GM21529 (cell line): ENCODE data around the gene TP53I13.
A peak's percentile ranks its signal among the peaks of the same experiment; 100 is the strongest.

Experiments
- ATAC-seq: cut with Tn5 transposase; IDR thresholded peaks from one replicate; pipeline ENCODE4 v1.9.1; 2021; ENCODE audit not compliant: unreplicated experiment

Gene TP53I13

DNA sequence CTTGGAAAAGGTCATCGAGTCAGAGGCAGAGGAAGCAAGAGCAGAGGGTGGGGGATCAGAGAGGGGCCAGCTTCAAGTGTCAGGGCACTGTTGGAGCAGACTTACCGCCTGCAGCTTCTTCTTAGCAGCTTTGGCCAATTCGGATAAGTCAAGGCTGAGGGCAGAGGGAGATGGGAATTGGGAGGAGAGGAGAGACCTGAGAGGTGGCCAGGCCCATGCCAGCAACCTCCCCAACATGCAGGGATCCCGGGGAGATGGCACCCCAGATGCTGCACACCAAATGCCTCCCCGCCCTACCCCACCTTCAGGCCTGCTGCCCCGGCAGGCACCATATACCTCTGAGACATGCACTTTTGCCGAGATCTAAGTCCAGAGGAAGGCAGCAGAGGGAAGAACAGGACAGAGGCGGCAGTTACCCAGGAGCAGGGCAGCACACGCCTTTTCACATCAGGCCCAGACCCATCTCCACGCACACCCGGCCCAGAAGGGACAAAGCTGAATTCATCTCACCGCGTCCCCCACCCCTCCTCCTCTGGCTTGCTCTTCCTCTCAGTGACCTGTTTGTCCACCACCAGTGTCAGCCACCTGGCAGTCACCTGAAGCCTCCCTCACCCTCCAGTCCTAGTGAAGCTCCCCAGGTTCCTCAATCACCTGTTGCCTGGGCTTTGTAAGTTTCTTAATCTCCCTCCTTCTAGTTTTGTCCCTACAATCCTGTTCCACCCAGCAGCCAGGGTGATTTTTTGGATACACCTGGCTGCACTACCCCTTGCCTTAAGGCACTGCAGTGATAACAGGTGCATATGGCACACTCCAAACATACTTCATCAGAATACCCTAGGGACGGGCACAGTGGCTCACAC is 10.4 kb downstream of the TP53I13 start:
- ATAC-seq: no peak

- ATAC-seq: peak; percentile 84
These were observed 11.6 kb downstream of the TP53I13 start for GRCh38 chr17:29579866-29580771.

DNA sequence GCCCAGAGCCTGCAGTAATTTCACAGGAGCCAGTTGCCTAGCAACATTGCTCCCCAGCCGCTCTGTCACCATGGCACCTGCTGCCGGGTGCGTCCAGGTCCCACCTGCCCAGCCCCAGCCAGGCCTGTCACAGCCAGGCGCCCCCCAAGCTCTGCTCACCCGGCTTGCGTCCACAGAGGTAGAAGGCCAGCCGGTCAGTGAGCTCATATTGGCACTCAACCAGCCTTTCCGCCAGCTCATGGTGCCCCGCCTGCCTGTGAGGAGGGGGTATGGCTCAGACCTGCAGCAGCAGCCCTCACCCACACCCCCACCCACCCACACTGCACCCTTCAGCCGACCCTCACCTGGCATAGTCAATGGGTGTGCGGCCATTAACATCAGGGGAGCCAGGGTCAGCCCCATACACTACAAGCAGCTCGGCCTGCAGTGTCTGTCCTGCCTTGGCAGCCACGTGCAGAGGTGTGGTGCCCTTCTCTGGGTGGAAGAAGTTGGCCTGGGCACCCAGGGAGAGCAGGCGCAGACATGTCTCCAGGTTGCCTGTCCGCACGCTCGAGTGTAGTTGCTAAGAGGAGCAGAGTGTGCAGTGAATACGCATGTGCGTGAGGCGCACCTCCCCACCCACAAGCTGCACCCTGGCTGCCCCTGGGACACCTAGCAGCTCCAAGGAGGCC is 13.2 kb downstream of the TP53I13 start:
- no peak for ATAC-seq

DNA sequence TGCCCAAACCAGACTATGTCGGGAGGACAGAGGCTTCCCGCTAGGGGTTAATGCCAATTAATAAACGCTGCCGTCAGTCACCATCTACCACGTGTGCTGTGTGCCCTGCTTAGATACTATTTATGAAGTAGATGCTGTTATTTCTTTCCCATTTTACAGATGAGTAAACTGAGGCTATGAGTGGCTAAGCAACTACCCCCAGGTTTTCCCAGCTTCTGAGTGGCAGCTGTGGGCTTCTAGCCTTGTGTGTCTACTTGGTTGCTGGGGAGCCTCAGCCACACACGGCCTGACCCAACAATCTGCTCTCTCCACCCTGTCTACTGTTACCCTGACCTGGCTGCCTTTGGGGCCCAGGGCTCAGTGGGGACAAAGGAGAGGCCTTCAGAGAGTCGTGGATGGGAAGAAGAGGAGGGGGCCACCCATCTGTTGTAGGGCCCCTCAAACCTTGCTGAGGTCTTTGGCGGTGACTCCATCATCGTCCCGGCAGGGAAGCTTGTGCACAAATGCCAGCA is 13.8 kb downstream of the TP53I13 start:
- no peak for ATAC-seq

GRCh38 chr17:29582772-29583171 is 14.3 kb downstream of the TP53I13 start:
- no peak for ATAC-seq

DNA sequence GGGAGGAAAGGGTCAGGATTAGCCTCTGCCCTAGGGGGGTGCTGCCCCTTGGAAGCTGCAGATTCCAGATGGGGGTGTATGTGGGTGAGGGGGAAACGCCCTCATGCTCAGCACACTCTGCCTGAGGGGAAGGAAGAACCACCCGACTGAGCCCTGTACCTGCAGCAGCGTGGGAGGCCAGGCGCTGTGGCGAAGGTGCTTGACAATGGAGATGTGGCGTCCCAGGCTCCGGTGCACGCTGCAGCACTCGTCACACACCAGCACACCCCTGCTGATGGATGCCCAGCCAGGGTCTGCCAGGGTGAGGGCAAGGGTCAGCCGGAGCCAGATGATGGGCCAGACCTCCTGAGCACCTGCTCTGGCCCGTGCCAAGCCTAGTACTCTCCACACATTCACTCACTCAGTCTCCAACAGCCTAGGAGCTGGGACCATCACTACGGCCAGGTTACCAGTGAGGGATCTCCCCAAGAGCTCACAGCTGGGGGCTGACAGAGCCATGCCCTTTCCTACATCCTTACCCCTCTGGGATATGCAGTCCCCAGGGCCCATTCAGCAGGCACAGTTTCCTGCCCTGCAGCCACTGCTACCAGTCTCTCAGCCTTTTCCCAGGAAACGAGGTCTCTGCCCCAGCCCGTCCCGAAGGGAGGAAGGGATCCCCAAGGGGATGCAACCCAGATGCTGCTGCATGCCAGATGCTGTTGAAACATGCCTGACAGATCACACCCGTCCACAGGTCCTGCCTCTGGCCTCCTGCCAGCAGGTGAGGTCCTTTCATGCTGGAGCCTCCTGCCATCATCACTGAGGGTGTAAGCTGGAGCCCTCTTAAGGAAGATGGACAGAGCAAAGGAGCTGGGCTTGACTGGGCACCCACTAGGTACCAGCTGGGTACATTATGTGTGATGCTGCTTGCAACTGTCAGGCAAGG is 15.1 kb downstream of the TP53I13 start:
- no peak for ATAC-seq

DNA sequence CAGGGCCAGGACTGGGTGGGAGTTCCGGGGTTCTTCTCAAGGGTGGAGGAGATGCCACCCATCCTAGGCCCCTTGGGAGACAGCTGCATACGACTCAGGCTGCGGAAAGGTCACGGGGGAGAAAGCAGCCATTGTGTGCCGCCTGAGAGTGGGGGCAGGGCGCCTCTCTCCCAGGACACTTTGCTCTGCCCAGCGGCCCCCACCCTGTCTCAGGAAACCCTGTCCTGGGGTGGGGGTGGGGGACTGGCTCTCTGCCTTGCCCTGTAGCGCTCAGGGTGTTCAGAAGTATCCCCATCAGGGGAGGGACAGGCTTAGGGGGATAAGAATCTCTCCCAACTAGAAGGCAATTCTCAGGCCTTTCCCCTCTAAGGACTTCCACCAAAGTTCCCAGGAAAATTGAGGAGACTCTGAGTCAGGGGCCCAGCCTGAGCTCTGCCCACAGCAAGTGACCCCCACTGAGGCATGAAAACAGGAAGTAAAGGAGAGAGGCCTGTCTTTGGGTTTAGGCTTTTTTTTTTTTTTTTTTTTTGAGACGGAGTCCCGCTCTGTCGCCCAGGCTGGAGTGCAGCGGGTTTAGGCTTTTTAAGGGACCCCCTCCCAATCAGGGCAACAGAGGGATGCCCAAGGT is 16.1 kb downstream of the TP53I13 start:
- no peak for ATAC-seq

DNA sequence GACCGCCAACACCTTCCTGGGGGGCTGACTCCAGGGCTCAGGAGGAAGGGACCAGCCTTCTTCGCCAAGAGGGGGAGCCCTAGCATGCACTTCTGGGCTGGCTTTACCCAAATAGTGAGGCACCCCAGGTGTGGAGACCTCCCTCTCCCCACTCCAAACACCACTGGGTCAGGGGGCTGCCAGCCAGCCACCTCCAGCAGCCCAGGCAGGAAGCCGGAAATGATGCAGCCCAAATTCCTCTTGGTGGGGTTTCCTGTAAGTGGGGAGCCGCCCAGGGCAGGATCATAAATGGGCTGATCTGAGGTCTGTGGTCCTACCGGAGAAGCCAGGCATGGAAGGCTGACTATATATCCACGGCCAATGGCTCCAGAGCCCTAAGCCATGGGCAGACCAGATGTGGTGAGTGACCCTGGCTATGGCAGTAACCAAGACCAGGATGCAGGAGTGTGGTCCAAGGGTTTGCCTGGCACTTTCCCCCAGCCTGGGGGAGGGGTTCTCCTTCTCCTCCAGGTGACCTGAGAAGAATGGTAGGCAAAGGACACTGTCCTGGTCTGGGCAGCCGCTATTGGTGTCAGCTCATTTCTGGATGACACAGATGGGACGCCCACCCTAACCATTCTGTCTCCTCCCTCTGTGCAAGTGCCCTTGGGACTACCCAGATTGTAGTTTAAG is 16.7 kb downstream of the TP53I13 start:
- no peak for ATAC-seq

- ATAC-seq: no peak
These were observed 18.4 kb downstream of the TP53I13 start for GRCh38 chr17:29586676-29587469.

GRCh38 chr17:29587591-29587990 is 19.1 kb downstream of the TP53I13 start:
- no peak for ATAC-seq

DNA sequence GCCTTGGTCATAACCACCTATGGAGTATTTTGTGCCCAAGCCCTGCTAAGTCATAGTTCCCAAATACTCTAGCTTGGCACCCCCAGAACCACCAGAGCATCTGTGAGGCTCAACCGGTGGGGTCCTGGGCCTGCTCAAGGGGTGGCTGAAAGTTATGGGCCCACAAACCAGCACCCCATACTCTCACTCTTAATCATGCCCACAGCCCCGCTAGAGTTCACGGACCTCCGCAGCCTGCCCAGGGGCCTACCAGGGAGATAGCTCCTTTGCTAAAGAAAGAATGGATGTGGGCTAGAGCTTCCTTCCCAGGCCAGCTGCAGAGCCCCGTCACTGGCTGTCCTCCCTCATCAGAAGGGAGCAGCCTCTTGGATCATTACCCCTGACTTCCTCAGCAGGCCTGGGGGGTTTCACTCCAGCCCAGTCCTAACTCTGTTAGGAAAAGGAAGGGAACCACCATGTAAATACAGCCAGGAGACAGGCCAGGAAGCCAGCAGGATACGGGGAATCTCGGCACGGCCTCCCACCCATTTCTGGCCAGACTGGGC is 19.6 kb downstream of the TP53I13 start:
- ATAC-seq: no peak

DNA sequence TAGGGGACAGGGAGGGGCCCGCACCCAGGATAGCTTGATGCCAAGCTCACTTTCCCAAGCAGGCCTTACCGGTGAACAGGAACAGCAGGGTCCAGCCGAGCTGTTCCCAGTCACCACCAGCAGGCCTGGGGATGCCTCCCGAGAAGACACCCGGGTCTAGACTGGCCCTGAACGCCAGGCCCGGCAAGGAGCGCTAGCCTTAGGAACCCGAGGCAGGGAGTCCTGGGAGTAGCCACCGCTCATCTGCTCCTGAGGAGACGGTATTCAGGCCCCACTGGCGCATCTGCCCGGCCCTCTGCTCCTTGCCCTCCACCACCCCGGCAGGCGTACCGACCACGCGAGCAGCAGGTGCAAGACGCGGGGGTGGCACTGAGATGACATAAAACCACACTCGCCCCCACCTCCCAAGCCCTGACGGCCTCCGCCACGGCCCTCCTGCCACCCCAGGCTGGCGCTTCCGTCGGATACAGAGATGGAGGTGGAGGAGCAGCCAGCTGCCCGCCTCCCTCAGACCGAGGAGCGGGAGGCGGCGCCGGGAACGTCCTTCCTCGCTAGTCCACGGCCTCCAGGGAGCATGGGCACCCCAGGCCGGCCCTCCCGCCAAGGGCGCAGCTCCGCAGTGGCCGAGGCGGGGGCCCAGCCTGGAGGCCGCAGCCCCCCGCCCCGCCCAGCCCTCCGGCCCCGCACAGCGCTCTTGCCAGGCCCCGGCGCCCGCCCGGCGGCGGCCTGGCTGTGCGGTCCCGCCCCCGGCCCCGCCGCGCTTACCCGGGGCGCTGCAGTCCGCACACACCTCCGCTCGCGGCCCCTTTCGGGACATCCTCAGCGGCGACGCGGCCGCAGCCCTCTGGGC is 20.3 kb downstream of the TP53I13 start:
- ATAC-seq: peak; percentile 11

DNA sequence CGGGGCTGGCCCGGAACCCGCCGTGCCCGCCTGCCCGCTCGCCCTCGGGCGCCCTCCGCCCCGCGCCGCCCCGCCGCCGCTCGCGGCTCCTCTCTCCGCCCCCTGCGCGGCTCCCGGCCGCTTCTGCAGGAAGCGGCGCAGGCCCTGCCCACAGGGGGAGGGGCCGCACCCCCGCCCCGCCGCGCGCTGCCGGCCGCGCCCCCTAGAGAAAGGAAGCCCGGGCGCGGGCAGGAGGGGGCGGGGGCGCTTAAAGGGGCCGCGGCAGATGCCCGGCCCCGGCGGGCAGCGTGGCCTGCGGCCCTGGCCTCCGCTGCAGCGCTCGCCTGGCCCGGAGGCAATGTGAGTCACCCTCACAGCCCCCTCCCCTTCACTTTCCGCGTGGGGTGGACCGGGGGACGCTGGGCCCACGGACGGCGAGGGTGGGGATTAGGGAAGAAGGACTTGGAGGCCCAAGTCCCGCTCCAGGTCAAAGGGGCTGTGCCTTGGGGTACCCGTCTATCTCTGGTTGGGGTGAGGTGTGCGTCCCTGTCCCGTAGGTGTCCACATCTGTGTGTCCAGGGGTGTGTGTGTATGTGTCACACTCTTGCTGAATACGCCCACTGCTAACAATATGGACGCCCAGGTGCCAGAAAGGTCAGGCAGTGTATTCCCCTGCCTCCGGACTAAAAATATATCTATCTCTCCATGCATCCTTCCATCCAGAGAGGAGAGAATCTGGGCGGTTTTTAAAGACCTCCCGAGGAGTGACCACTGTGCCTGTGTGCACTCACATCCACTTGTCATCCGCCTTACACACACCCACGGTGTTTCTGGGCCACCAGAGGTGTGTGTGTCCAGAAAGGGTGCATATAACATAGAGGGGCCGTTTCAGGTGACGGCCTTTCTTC is 21.3 kb downstream of the TP53I13 start, which contains the start of gene GIT1:
Gene GIT1, minus strand, starts transcription at position 125 of the 887 bp plus-strand sequence. CDS start 270 bp downstream, outside the sequence.
- peak; percentile 50 for ATAC-seq

DNA sequence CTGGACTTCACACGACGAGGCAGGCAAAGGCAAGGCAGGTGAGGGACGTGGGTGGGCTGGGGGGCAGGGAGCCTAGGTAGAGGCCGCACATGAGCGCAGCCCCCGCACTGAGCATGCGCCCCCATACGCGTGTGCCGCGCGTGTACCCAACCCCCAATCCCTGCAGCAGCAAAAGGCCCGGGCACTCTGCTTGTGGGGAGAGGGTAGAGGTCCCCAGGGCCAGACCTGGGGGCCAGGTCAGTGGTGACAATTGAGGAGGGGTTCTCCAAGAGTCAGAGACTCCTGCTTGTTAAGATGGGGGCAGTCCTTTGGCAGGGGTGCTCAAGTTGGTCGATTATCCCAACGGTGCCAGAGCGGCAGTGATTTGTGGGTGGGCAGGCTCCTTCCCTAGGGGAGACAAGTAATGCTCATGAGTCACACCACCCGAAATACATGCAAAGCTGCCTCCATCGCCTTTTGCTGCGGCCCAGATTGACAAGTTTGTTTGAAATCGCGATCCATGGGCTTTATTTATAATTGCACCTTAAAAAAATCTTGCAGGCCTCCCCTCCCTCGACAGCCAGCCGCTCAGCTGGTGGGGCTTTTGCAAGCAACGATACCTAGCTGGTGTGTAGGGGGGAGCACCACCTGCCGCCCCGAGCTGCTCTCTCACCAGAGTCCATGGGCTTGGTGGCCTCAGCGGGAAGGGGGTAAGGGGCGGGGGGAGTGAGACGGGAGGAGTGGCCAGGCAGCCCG is 22.1 kb downstream of the TP53I13 start:
- ATAC-seq: no peak

DNA sequence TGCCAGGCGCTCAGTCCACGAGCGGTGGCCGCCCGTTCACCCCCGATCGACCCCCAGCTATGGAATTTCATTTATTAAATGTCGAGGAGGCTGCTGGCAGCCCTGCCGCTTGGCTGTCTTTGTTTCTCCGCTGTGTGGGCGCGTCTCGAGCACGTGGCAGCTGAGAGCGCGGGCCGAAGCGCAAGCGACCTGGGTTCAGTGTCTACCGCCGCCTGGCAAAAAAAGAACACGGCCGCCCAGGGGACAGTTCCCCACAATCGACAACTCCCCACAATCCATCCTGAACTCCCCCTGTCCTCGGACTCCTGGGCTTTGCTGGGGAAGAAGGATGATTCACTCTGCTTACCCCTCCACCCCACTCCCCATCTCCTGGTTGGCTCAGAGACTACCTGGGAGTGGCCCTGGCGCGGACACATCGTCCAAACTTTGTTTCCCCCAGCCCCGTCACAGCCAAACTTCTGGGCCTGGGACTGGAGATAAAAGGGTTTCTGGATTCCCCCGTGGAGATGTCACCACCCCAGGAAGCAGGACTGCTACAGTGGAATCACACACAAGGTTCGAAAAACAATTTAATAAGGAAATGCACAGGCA is 22.7 kb downstream of the TP53I13 start:
- ATAC-seq: no peak
